ENCODE results near the gene MXRA8.

The MXRA8 gene

DNA sequence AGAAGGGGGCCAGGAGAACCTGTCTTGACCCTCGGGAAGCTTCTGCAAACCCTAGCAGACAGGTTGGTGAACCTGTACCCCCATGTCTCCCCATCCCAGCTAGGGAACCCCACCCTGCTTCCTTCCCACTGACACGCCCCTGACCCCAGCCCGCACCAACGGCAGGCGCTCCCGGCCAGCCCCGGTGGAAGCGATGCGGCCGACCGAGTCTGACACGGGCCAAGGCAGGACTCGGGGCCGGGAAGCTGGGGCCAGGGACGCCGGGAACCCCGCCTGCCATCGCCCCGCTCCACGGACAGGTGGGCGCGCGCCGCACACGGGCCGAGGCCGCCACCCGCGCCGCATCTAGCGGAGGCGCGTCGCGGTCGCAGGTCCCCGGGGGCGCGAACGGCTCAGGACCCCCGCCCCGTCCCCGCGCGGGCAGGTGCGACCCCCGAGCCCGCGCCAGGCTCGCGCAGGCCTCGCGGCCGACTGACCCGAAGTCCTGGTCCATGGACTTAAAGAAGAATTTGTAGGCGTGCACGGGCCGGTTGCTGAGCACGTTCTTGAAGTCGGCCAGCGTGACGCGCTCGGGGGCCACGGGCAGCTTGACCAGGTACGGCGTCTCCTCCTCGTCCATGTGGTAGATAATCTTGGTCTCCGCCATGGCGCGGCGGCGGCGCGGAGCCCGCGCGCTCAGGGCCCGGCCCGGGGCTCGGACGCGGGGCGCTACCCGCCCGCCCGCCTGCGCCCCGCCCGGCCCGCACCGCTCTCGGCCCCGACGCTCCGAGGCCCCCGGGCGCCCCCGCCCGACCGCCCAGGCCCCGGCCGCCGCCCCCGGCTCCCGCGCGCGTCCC, 9.7 kb downstream of the MXRA8 start:
- DNase-seq, result no peak

DNA sequence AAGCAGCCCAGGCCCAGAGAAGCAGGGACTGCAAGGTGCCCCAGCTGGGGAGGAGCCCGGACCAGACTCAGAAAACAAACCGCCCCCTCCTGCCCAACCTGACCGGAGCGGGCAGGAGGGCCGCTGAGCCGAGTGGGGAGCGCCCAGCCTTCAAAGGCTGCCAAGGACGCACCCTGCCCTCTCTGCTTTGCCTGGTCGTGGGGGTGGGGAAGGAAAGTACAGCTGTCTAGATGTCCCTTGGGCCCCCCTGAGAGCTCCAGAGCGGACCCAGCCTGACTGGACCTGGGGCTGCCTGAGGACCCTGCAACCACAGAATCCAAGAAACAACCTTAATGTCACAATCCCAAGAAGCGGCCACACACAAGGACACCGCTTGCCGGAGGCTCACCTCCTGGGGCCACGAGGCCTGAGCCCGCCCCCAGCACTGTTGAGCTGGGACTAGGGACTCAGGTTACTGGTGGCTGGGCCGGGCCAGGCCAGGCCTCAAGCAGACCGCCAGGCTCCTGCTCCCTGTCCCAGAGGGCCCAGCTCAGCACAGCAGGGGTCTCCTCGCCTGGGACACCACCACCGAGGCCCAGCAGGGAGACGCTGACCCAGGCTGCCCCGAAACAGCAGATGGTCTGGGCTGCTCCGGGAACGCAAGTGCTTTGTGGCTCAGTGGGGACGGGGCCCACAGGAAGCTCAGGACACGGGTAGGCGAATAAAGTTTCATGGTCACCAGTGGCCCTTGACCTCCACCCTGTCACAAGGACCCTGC, 10.5 kb downstream of the MXRA8 start:
- DNase-seq, result no peak

DNA sequence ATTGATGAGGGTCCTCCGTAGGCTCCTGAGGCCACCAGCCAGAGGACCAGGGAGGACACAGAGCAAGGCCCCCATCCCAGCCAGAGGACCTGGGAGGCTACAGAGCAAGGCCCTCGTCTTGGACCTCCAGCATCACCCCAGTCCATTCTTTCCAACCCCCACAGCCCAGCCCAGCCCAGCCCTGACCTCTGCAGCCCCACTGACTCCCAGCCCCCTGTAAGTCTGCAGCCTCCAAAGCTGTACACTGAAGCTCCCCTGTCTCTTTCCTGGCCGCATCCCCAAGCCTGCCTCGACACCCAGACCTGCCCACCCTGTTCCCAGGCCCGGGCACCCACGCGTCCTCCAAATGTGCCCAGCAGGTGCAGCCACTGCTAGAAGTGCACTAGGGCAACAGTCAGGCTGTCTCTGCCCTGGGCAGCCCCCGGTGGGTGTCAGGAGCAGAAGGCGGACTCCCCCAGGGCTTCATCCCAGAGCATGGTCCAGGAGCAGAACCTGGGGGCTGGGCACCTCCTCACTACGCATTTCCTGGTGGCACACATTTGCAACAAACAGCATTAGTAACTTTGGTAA, 11.2 kb downstream of the MXRA8 start:
- DNase-seq, result no peak

DNA sequence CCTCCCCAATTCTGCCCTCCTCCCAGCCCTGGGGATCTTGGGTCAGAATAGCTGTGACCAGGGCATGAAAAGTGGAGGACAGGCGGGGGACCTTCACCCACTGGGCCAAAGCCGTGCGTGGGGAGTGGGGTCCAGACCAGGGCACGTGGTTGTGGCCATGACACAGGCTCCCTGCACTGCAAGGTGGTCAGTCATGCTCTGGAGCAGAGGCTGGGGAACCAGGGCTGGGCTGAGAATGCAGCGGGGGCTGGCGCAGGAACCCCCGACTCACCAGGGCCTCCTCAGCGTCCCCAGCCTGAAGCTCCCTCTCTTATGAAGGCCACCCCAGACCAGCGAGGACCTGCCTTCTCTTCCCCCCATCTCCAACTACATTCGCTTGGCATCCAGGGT, 11.9 kb downstream of the MXRA8 start:
- DNase-seq, result no peak

DNA sequence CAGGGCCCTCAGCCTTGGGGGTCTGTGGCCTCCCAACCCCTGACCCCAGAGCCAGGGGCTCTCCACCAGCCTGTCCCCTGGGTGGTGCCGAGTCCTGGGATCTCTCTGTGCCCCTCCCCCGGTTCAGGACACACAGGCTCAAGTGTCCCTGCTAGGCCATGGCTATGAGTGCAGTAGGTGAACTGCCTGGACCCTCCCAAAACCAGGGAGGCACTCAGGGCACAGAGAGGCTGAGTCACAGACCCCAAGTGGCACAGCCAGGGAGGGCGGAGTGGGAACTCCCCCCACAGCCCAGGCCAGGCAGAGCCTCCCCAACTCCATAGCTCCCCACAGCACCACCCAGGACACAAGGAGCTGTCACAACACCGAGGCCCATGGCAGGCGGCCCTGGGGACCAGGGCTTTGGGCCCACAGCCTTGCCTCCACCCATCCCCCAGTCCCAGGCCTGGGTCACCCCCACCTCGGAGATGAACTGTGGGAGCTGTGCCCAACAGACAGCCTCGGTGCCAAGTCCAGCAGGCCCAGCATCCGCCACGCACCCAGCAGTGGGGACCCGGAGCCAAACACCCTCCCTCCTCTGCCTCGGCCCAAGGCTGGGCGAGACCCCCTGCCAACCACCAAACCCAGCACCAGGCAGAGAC, 12.4 kb downstream of the MXRA8 start:
- DNase-seq, result no peak

DNA sequence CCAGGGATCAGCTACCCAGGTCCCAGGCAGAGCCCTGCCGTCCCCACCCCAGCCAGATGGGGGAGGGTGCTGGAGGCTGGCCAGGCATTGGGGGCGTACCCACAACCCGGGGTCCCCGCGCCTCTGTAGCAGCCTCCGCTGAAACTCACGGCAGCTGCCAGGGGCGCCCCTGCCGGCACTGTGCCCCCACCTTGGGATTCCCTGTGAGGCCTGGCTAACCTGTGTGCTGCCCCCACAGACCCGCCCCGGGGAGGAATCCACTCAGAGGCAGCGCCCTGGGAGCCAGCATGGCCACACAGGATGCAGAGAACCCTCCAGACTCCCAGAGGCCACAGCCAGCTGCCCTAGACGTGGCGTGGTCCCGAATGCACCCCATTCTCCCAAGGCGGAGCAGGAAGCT, 13.0 kb downstream of the MXRA8 start:
- DNase-seq, result no peak

DNA sequence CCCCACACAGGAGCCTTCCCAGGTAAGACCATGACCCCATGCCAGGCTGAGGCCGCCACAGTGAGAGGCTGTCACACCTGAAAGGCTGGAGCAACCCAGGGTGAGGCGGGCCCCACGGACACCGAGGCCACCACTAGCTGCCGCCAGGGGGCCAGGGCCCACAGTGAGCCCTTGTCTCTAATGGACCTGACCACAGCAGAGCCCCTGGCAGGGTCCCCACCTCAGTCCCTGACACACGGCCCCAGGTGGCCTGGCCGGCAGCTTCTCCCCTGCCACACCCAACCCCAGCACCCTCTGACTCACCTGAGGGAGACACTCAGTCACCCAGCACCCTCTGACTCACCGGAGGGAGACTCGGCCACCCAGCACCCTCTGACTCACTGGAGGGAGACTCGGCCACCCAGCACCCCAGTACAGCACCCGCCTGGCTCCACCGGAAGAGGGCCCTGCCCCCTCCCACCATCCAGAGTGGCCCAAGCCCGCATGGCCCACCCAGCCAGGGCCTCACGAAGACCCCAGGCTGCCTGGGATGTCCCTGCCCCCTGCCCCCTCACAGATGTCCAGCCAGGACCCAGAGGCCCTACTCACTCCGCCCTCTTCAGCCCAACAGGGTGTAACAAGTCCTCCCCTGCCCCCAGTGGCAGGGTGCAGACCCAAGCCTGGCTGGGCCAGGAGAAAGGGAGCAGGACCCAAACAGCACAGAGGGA, 13.5 kb downstream of the MXRA8 start:
- DNase-seq, result peak; percentile 61 to 71

DNA sequence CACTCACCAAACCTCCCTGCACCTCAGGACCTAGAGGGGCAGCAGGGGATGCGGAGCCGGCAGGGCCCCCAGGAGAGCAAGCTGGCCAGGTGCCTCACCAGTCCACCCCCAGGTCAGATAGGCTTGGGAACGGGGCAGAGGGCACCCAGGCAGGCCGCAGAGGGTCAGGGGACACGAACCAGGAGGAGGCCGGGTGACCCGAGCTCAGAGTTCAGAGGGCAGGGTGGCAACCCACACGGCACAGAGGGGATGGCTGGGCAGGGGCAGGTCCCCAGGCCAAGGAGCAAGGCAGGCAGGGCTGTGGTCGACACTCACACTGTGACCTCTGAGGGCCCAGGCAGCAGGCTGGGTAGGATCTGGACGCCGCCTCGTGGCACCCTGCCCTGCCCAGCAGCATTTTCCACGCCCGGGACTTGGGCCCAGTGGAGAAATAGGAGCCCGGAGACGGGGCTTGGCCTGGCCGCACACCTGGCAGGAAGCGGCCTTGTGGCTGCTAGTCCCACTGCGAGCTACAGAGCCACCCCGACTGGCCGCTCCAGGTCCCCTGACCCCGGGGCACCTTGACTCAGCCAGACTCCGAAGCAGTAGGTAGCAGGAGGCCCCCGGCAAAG, 14.4 kb downstream of the MXRA8 start:
- no peak for DNase-seq

DNA sequence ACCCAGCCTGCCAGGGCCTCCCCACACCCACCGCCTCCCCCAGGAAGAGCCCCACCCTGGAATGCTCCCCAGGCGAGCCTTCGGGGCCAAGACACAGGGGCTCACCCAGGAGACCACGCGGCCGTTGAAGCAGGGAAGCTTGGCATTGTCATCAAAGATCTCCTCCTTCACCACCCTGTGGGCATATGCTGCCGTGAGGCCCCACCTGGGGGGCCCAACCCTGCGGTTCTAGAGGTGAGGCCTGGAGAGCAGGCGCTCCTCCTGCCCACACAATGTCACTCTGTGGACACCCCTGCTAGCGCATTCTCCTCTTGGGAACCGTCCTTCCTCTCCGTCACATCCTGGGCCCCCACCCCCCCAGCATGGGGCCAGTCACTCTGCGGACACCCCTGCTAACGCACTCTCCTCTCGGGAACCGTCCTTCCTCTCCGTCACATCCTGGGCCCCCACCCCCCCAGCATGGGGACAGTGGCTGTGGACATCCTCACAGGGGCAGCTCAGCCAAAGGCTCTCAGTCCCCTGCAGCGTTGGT, 15.7 kb downstream of the MXRA8 start:
- DNase-seq, result no peak

DNA sequence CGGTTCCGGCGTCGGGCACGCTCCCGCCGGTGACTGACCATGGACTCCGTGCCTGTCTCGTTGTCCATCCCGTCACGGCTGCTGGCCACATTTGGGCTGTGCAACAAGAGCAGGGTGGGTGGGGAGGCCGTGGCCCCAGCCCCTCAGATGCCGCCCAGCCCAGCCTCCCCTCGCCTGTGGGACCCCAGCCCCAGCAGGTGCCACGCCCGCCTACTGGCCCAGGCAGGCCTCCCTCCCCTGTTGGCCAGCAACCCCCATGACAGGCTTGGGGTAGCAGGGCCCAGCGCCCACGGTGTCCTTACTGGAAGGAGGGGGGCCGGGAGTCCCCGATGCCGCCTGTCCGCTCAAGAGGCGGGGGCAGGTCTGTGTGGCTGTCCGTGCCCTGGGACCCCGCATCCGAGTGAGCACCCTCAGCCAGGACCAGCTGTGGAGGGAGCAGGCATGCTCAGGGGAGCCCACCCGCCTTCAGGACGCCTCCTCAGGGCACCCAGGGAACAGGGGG, 16.2 kb downstream of the MXRA8 start:
- no peak for DNase-seq

DNA sequence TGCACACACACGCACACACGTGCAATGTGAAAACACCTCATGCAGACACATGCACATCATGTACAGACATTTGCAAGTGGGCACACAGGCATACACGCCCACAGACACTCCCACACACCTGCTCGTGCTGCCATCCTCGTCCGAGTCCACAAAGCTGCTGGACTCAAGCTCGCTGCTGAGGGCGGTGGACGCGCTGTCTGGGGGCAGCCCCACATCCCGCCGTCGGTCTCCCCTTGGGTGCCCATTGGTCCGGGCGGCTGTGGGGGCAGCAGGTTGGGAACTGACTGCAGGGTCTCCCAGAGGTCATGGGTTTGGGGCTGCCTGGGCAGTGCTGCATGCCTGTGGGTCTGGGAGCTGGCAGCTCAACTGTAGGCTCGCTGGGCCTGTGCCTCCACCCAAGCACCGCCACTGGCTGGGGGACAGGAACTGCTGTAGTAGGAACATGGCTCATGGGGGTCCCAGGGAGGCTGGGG, 16.8 kb downstream of the MXRA8 start:
- no peak for DNase-seq

DNA sequence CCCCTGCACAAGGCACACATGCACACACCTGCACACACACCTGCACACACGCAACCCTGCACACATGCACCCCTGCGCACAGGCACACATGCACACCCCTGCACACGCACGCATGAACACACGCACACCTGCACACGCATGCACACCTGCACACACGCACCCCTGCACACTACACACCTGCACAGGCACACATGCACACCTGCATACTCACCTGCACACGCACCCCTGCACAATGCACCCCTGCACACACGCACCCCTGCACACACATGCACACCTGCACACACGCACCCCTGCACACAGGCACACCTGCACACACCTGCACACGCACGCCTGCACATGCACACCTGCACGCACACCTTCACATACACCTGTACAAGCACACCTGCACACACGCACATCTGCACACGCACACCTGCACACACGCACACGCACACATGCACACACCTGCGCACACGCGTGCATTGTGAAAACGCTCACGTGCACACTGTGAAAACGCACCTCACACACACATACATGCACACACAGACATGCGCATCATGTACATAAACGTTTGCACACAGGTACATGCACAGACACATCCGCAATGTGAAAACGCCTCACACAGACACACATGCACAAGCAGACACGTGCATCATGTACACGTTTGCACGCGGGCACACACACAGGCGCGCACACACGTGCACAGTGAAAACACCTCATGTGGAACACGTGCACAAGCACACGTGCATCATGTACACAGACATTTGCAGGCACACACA, 17.4 kb downstream of the MXRA8 start:
- no peak for DNase-seq

DNA sequence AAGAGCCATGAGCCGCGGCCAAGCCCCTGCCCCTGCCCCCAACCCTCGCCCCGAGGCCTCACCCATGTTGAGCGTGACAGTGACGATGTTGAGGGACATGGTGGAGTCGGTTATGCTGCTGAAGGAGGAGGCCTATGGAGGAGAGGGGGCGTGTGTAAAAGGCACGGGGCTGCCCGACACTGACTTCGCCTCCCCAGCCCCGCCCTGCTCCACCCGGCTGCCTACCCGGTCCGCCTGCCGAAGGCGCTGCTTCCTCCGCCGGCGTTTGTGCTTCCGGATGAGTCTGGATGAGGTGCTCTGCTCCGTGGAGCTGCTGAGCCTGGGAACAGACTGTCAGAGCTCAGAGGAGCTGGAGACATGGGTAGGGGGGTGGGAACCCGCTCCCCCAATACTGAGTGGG, 18.2 kb downstream of the MXRA8 start:
- DNase-seq, result no peak

DNA sequence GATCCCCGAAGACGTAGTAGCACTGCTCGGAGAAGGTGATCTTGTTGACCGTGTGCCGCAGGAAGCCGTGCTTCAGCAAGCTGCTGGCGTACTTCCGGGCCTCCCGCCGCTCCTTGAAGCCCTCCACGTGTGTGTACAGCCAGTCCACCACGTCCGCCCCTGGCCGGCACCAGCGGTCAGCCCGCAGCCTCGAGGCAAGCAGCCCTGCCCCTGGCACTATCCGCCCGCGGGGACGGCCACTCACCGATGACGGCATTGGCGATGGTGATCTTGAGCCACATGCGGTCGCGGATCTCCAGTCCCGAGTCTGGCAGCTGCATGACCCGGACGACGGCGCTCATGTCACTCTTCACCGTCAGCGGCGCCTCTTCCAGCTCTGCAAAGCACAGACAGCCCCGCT, 20.1 kb downstream of the MXRA8 start:
- no peak for DNase-seq

DNA sequence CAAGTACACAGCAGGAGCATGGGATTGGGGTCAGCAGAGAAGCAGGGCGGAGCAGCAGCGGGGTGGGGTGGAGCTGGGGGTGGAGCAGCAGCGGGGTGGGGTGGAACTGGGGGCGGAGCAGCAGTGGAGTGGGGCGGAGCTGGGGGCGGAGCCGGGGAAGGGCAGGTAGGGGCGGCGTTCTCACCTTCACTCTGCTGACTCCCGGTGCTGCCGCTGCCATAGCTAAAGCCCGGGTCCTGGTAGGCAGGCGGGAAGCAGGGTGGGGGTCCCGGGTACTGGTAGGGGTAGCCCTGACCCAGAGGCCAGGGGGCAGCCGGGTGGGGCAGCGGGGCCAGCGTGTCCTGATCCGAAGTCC, 20.6 kb downstream of the MXRA8 start:
- DNase-seq, result peak; percentile 50 to 55

DNA sequence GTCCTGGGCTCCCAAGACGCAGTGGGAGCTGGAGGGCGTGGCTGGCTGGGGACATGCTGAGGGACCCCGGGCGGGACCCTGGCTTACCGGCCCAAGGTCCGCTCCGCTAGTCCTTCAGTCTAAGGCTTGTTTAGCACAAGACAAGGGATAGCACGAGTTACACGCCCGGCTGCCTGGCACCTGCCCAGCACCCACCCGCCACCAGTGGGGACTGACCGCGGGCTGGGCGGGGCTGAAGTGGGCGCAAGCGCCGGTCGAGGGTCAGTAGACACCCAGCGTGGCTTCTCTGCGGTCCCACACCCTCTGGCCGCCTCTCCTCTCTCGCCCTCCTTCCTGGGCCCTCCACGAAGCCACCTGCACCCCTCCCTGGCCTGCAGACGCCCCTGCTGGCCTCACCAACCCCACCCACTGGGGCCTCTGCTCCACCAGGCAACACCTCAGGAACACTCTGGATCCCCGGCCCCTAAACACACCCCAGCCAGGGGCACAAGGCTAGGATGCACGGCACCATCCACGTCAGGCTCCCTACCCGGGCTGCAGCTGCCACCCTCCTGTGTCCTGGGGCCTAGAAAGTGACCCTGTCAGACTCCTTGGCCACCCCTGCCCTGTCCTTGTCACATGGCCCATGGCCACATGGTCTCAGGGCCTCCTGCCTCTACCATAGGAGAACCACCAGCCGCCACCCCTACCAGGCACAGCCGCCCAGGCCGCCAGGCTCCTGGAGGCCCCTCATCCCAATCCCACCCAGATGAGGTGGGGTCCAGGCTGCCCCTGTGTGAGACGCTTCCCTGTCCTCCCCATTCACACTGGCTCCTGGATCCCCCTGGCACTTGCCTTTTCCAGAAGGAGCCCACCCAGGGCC, 21.2 kb downstream of the MXRA8 start:
- DNase-seq, result no peak

DNA sequence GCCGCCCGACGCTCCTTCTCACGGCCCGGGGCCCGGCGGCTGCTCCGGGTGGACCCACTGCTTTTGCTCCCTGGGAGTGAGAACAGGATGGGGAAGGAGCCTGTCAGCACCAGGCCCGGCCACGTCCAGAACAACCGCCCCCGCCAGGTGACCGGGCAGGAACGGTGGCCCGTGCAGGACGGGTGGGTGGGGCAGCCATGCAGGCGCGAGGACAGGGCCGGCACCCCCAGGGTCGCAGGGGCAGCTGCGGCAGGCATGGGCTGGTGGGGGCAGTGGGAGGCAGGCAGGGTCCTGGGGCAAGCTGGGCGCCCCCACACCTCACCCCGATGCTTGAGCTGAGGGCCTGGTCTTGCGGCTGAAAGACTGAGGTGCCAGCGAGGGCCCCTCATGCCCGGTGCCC, 21.9 kb downstream of the MXRA8 start:
- no peak for DNase-seq

DNA sequence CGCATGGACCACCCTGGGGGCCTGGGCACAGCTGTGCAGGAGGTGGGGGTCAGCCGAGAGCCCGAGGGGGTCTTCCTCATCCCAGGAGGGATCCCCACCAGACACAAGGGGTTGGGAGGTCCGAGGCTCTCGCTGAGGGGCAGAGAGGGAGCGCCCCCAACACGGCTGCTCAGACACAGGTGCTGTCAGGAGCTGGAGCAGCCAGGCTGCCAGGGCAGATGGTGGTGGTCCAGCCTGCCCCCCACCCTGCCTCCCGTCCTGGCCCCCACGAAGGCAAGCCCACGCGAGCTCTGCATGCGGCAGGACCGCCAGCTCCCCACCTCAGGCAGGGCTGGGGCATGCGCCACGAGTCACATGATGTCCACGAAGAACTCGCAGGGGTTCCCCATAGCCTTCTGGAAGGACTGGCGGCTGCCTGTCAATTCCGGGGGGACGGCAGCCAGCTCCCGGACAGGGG, 22.5 kb downstream of the MXRA8 start:
- no peak for DNase-seq

DNA sequence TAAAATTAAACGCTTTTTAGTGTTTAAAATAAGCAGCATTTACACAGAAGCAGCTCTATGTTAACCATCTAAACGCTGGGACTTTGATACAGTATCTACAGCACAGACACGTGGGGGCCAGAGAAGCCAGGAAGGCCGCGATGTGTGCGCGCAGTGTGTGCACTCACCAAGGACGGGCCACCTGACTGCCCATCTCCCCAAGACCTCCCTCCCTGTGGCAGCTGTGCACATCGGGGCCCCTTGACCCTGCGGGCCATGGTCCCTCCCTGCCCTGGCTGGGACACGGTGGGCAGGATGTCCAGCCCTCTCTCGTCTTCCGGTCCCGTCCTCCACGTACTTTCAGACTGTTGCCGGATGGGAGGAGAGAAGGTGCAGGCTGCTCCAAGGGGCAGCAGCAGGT, 23.1 kb downstream of the MXRA8 start:
- DNase-seq, result no peak

DNA sequence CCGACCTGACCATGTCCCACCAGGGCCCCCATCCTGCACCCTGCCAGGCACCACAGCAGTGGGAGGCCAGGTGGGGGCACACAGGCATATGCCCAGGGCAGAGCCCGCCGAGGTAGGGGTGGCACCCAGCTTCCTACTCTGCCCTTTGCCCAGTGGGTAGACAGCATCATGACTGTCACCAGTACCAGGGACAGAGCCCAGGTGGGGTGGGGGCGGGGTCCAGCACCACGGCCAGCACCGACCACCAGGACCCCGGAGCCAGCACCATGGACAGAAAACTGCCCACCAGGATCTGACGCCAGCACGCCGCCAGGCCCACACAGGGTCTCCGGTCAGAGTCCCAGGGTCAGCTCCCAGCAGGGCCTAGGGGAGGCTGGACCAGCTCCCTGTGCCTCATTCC, 23.5 kb downstream of the MXRA8 start:
- no peak for DNase-seq

Data from activated CD4-positive, alpha-beta T cell treated with anti-CD3 and anti-CD28 coated beads, Interleukin-2, amount 50 U/mL, for 48 hours (primary cell).